Smooth muscle cell (in vitro differentiated cells): ENCODE measurements around the gene OPRL1. TPM values are rescaled to one million over a fixed set of nuclear protein-coding genes. Genes with fewer than 3 reads are reported as not detected.

Experiments used
- DNase-seq: peaks from one replicate; lab custom pipeline; 2025; ENCODE audit not compliant: unreplicated experiment; lab: John Stamatoyannopoulos, UW
- H2AFZ ChIP-seq: fragments of 200-600 bp; sonication (generic); 2 replicates; pipeline ENCODE4 v1.6.0; 2016; ENCODE audit warnings: antibody characterized with exemption, low read depth, mild to moderate bottlenecking
- H3F3A ChIP-seq: fragments of 200-600 bp; sonication (generic); 2 replicates; pipeline ENCODE4 v1.6.0; 2017; ENCODE audit warnings: antibody characterized with exemption, low read depth
- H3K27ac ChIP-seq: fragments of 200-600 bp; sonication (generic); 2 replicates; pipeline ENCODE4 v1.5.1; 2016; ENCODE audit warnings: low read depth, mild to moderate bottlenecking
- H3K27me3 ChIP-seq: fragments of 200-600 bp; sonication (generic); 2 replicates; pipeline ENCODE4 v1.6.1; 2016; ENCODE audit warnings: low read depth, mild to moderate bottlenecking
- H3K36me3 ChIP-seq: fragments of 200-600 bp; sonication (generic); 2 replicates; pipeline ENCODE4 v1.5.1; 2016; ENCODE audit warnings: low read depth
- H3K4me1 ChIP-seq: fragments of 200-600 bp; sonication (generic); 2 replicates; pipeline ENCODE4 v1.5.1; 2016; ENCODE audit warnings: low read depth
- H3K4me2 ChIP-seq: fragments of 200-600 bp; sonication (generic); 2 replicates; pipeline ENCODE4 v1.6.0; 2016; ENCODE audit warnings: mild to moderate bottlenecking
- H3K4me3 ChIP-seq: fragments of 200-600 bp; sonication (generic); 2 replicates; pipeline ENCODE4 v1.5.1; 2016; ENCODE audit warnings: mild to moderate bottlenecking
- H3K79me2 ChIP-seq: fragments of 200-600 bp; sonication (generic); 2 replicates; pipeline ENCODE4 v1.6.0; 2016; ENCODE audit warnings: low read depth, mild to moderate bottlenecking
- H3K9ac ChIP-seq: fragments of 200-600 bp; sonication (generic); 2 replicates; pipeline ENCODE4 v1.6.0; 2016; ENCODE audit warnings: low read depth
- H3K9me3 ChIP-seq: fragments of 200-600 bp; sonication (generic); replicated peaks from 2 replicates; pipeline ENCODE4 v1.5.1; 2016; ENCODE audit warnings: low read depth
- H4K20me1 ChIP-seq: fragments of 200-600 bp; sonication (generic); 2 replicates; pipeline ENCODE4 v1.6.0; 2016; ENCODE audit warnings: low read depth
- CTCF ChIP-seq: fragments of 200-600 bp; sonication (generic); IDR thresholded peaks from 2 replicates; pipeline ENCODE4 v1.5.1; 2017; ENCODE audit warnings: borderline replicate concordance, mild to moderate bottlenecking, antibody characterized with exemption; ENCODE audit not compliant: insufficient read depth, poor library complexity, severe bottlenecking
- WGBS: methylation state at CpG from one replicate; pipeline ENCODE4 v1.1.7; 2016; ENCODE audit warnings: low lambda C conversion rate; 5-methylcytosine and 5-hydroxymethylcytosine counted together
- polyA plus RNA-seq: library from polyadenylated mRNA; unstranded; fragments of >200 nt; fragmentation: Nextera tagmentation; extraction: Ambion mirVana; gene quantifications from 2 replicates; pipeline ENCODE4 v1.2.1, GENCODE V29; 2016
- total RNA-seq: library from RNA; depleted of rRNA; stranded (reverse); fragments of >200 nt; gene quantifications from 2 replicates; pipeline ENCODE4 v1.2.3, GENCODE V29; 2014

Gene OPRL1
- total and polyA plus RNA-seq, 2 experiments from 2014 or later = 3.1 to 6.4 TPM

- WGBS = 96% methylated on average over 35 of the region's 37 CpGs
- H3K9ac ChIP-seq = no peak overlapping the region
Observed at GRCh38 chr20:64073476-64074183, 6.3 kb upstream of the OPRL1 start.

DNA sequence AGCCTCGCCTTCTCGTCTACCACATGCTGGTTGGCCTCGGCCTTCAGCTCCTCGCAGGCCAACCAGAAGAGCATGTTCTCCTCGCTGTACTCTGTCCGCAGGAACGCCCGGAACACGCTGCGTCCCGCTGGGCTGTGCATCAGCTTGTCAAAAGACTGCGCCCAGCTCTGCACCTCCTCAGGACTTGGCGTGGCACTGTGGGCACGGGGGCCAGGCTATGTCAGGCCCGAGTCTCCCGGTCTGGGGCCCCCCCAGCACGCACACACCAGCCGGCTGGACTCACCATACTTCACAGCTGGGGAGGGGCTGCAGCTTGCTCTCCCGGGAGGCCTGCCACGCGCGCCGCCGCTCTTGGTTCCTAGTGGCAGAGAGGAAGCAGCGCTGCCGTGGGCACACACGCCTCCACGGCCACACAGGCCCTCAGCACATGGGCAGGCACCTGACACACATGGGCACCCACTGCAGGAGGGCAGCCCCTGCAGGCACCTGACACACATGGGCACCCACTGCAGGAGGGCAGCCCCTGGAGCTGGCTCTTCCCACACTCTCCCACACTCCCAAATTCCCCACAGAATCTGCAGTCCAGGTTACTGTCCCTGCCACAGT is 5.6 kb upstream of the OPRL1 start:
- H2AFZ ChIP-seq = no peak overlapping the region
- H3K79me2 ChIP-seq = no peaks in the 10 kb centered on the region
- H3K27ac ChIP-seq = no peak overlapping the region
- H3K9me3 ChIP-seq = no peaks in the 10 kb centered on the region
- H3K4me3 ChIP-seq = no peak overlapping the region
- H3K36me3 ChIP-seq = no peaks in the 10 kb centered on the region
- TF ChIP-seq CTCF = no peak
- peaks cover 5% of the 10 kb centered on the region for H3K4me1 ChIP-seq
- no peaks in the 10 kb centered on the region for H3K27me3 ChIP-seq
- no peaks in the 10 kb centered on the region for H3F3A ChIP-seq
- 96% methylated on average over 27 of the region's 28 CpGs for WGBS
- H3K4me2 ChIP-seq = no peak overlapping the region
- H4K20me1 ChIP-seq = no peaks in the 10 kb centered on the region
- no peak for DNase-seq
- H3K9ac ChIP-seq = no peak overlapping the region

More at GRCh38 chr20:64073476-64074183, 6.3 kb upstream of the OPRL1 start:
- Histone ChIP-seq H3K9me3 (no peaks in the 10 kb centered on the region), H3K4me2 (no peak overlapping the region), H4K20me1 (no peaks in the 10 kb centered on the region), H3K4me1 (no peaks in the 10 kb centered on the region), H3K79me2 (no peaks in the 10 kb centered on the region), H2AFZ (no peak overlapping the region), H3K27ac (no peak overlapping the region), H3K36me3 (no peaks in the 10 kb centered on the region), H3K27me3 (no peaks in the 10 kb centered on the region), H3K4me3 (no peak overlapping the region), H3F3A (no peaks in the 10 kb centered on the region)
- no peak for TF ChIP-seq CTCF
- no peak for DNase-seq

DNA sequence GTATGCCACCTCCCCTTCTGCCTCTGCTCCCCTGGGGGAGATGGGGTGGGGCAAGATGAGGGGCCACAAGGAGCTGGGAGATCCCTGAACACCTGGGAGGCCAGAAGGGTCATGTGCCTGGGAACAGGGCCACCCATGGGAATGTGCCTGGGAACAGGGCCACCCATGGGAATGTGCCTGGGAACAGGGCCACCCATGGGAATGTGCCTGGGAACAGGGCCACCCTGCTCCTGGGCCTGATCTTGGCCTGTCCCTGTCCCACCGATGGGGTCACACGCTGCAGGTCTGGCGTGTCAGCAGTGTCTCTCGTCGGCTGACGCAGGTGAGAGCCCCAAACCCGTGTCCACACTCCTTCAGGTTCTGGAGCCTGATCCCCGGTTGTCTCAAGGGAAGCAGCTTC is 4.9 kb upstream of the OPRL1 start:
- H2AFZ ChIP-seq = no peak overlapping the region
- H3F3A ChIP-seq = no peaks in the 10 kb centered on the region
- 99% methylated on average over 8 of the region's 8 CpGs for WGBS
- no peaks in the 10 kb centered on the region for H3K27me3 ChIP-seq
- no peaks in the 10 kb centered on the region for H3K36me3 ChIP-seq
- H3K27ac ChIP-seq = no peak overlapping the region
- no peak overlapping the region for H3K4me3 ChIP-seq
- H3K79me2 ChIP-seq = no peaks in the 10 kb centered on the region
- no peaks in the 10 kb centered on the region for H3K9me3 ChIP-seq
- TF ChIP-seq CTCF = no peak
- H3K4me2 ChIP-seq = no peak overlapping the region
- H3K4me1 ChIP-seq = peaks cover 5% of the 10 kb centered on the region
- no peak for DNase-seq
- H4K20me1 ChIP-seq = no peaks in the 10 kb centered on the region
- no peak overlapping the region for H3K9ac ChIP-seq
